Activated CD8-positive, alpha-beta T cell treated with anti-CD3 and anti-CD28 coated beads for 36 hours (primary cell): ENCODE results near the gene POLR2L. TPM values are rescaled to one million over a fixed set of nuclear protein-coding genes. Genes with fewer than 3 reads are reported as not detected.

Experiments
- ATAC-seq: fragments of 200-7000 bp; cut with Tn5 transposase; one replicate; pipeline ENCODE4 v1.10.0; 2021; ENCODE audit warnings: mild to moderate bottlenecking, moderate library complexity
- CTCF ChIA-PET: fragments of 350-600 bp; sonication (Branson Sonifier 250); formaldehyde crosslinking; loops from one replicate; lab custom pipeline; 2021; ENCODE audit warnings: antibody characterized with exemption; lab: Charles Lee
- POLR2A ChIA-PET: fragments of 350-600 bp; sonication (Branson Sonifier 250); formaldehyde crosslinking; loops from one replicate; lab custom pipeline; 2021; ENCODE audit warnings: antibody characterized with exemption; lab: Charles Lee
- DNase-seq: peaks from one replicate; pipeline ENCODE4 v3.0.0-alpha.2; 2020
- H3K27ac Mint-ChIP-seq: one replicate; pipeline ENCODE4 v1.8.0; 2021; ENCODE audit warnings: mild to moderate bottlenecking, mixed read lengths
- H3K27me3 Mint-ChIP-seq: one replicate; pipeline ENCODE4 v1.8.0; 2021; ENCODE audit warnings: mixed read lengths
- H3K36me3 Mint-ChIP-seq: one replicate; pipeline ENCODE4 v1.8.0; 2021; ENCODE audit warnings: low read depth, mixed read lengths
- H3K4me1 Mint-ChIP-seq: one replicate; pipeline ENCODE4 v1.8.0; 2021; ENCODE audit warnings: low read depth, mixed read lengths
- H3K4me3 Mint-ChIP-seq: one replicate; pipeline ENCODE4 v1.8.0; 2021; ENCODE audit warnings: mild to moderate bottlenecking, moderate library complexity, mixed read lengths
- H3K9me3 Mint-ChIP-seq: one replicate; pipeline ENCODE4 v1.8.0; 2021; ENCODE audit warnings: mixed read lengths
- CTCF ChIP-seq: fragments of 200-600 bp; IDR thresholded peaks from one replicate; pipeline ENCODE4 v1.8.0; 2022; ENCODE audit warnings: antibody characterized with exemption, mild to moderate bottlenecking
- intact Hi-C: fragments of 100-400 bp; cut with micrococcal nuclease; formaldehyde crosslinking; loops from one replicate; pipeline ENCODE4 v1.10.0; 2022
- total RNA-seq, 2 experiments: library from RNA; stranded (reverse); gene quantifications; one replicate each; pipeline ENCODE4 v1.2.3, GENCODE V29; 2021

The POLR2L gene
- total RNA-seq, 2 experiments from 2014 or later = 83.0 to 89.2 TPM

GRCh38 chr11:883527-883926 lies 41.2 kb upstream of the POLR2L start:
- no peak for TF ChIP-seq CTCF
- CTCF ChIA-PET = no interaction called here
- Mint-ChIP-seq H3K27me3 (no peaks in the 10 kb centered on the region), H3K27ac (no peak overlapping the region), H3K4me3 (no peak overlapping the region), H3K36me3 (peaks cover 19% of the 10 kb centered on the region), H3K4me1 (no peaks in the 10 kb centered on the region), H3K9me3 (no peaks in the 10 kb centered on the region)
- no peak for ATAC-seq
- intact Hi-C loops = no loop called here
- POLR2A ChIA-PET = interaction anchor here (0.9 kb wide), 1 partner anchor 42 kb away, joined by 3 read pairs; no protein-coding TSS in a partner anchor
- no peak for DNase-seq

DNA sequence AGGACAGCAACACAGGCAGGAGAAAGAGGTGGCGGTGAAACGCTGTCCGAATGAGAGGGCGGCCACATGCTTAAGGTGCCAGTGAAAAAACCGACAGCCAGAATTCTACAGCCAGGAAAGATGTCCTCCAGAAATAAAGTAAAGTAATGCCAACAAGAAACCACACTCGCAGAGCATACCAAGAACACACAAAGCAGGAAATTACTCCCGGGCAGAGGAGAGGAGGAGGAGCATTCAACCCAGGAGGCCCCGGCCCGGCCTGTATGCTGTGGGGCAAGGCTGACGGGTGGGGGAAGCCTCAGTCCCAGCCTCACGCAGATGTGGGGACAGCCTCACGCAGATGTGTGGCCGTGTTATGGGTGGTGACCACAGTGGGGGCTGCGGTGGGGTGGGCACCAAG lies 40.3 kb upstream of the POLR2L start:
- ChIA-PET CTCF (no interaction called here), POLR2A (no interaction called here)
- TF ChIP-seq CTCF = no peak
- Mint-ChIP-seq H3K36me3 (peaks cover 18% of the 10 kb centered on the region), H3K27me3 (no peaks in the 10 kb centered on the region), H3K9me3 (no peaks in the 10 kb centered on the region), H3K4me1 (no peaks in the 10 kb centered on the region), H3K27ac (no peak overlapping the region), H3K4me3 (no peak overlapping the region)
- DNase-seq (no peak), ATAC-seq (no peak)
- intact Hi-C loops = no loop called here

GRCh38 chr11:880447-880846 lies 38.1 kb upstream of the POLR2L start:
- peaks cover 15% of the 10 kb centered on the region for H3K36me3 Mint-ChIP-seq
- H3K27ac Mint-ChIP-seq = no peak overlapping the region
- intact Hi-C loops = no loop called here
- H3K4me1 Mint-ChIP-seq = no peaks in the 10 kb centered on the region
- no peaks in the 10 kb centered on the region for H3K27me3 Mint-ChIP-seq
- DNase-seq (no peak), ATAC-seq (no peak)
- POLR2A ChIA-PET = no interaction called here
- CTCF ChIA-PET = no interaction called here
- no peak overlapping the region for H3K4me3 Mint-ChIP-seq
- no peak for TF ChIP-seq CTCF
- no peaks in the 10 kb centered on the region for H3K9me3 Mint-ChIP-seq

DNA sequence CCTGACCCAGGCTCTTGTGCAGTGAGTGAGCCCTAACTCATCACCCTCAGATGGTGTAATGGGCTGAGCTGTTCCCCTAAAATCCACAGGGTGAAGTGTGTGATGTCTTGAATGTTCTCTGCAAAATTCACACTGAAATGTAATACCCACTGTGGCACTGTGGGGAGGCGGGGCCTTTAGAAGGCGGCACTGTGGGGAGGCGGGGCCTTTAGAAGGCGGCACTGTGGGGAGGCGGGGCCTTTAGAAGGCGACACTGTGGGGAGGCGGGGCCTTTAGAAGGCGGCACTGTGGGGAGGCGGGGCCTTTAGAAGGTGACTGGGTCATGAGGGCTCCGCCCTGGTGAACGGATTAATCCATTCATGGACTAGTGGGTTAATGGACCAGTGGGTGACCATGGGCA lies 35.2 kb upstream of the POLR2L start:
- intact Hi-C loops = no loop called here
- POLR2A ChIA-PET = interaction anchor here (0.5 kb wide), 1 partner anchor 154 kb away, joined by 3 read pairs; no protein-coding TSS in a partner anchor
- H3K36me3 Mint-ChIP-seq = peaks cover 21% of the 10 kb centered on the region
- ATAC-seq (peak; percentile 68), DNase-seq (peak; percentile 49)
- no peak overlapping the region for H3K4me3 Mint-ChIP-seq
- no peaks in the 10 kb centered on the region for H3K4me1 Mint-ChIP-seq
- H3K27ac Mint-ChIP-seq = no peak overlapping the region
- H3K9me3 Mint-ChIP-seq = no peaks in the 10 kb centered on the region
- H3K27me3 Mint-ChIP-seq = no peaks in the 10 kb centered on the region
- CTCF ChIA-PET = interaction anchor here (1.3 kb wide), 1 partner anchor 29 kb away, joined by 3 read pairs; no protein-coding TSS in a partner anchor
- no peak for TF ChIP-seq CTCF

- Mint-ChIP-seq H3K27me3 (no peaks in the 10 kb centered on the region), H3K4me1 (no peaks in the 10 kb centered on the region), H3K27ac (no peak overlapping the region), H3K36me3 (peaks cover 15% of the 10 kb centered on the region), H3K9me3 (no peaks in the 10 kb centered on the region), H3K4me3 (no peak overlapping the region)
- no peak for TF ChIP-seq CTCF
- ChIA-PET POLR2A (no interaction called here), CTCF (interaction anchor here (1.3 kb wide), 1 partner anchor 28 kb away, joined by 3 read pairs; no protein-coding TSS in a partner anchor)
- DNase-seq (no peak), ATAC-seq (no peak)
- intact Hi-C loops = no loop called here
Measured at GRCh38 chr11:876545-876944, 34.2 kb upstream of the POLR2L start.
